Measurements from ENCODE around the gene UROC1.

The UROC1 gene

GRCh38 chr3:126485176-126485897 lies 32.2 kb downstream of the UROC1 start:
- Histone ChIP-seq H3K4me1 (ENCODE audit: control insufficient read depth, low read depth, low read length) (no peaks in the 10 kb centered on the region), H3K27me3 (ENCODE audit: insufficient read depth, low read length, poor library complexity) (no peaks in the 10 kb centered on the region), H4K8ac (ENCODE audit: low read depth, low read length) (no peak overlapping the region), H3K4me2 (ENCODE audit: low read length) (no peak overlapping the region), H3K27ac (ENCODE audit: low read depth, low read length) (no peak overlapping the region), H3K79me1 (ENCODE audit: low read length) (no peaks in the 10 kb centered on the region), H2BK5ac (ENCODE audit: low read length) (no peak overlapping the region), H3K36me3 (ENCODE audit: control insufficient read depth, insufficient read depth, low read length) (no peaks in the 10 kb centered on the region), H3K18ac (ENCODE audit: low read length) (no peak overlapping the region), H3K23ac (ENCODE audit: low read length) (no peak overlapping the region), H2BK15ac (replicated peaks; ENCODE audit: low read depth) (no peak overlapping the region), H3K56ac (ENCODE audit: low read length) (no peak overlapping the region), H3K79me2 (ENCODE audit: control insufficient read depth, insufficient read depth, low read length) (no peaks in the 10 kb centered on the region), H4K5ac (ENCODE audit: low read length) (no peak overlapping the region), H2BK120ac (ENCODE audit: low read depth, low read length) (no peak overlapping the region), H3K4ac (ENCODE audit: low read depth, low read length) (no peak overlapping the region), H3K4me3 (ENCODE audit: low read length) (no peak overlapping the region), H2AK5ac (ENCODE audit: low read length) (no peak overlapping the region), H3K9ac (ENCODE audit: low read length) (no peak overlapping the region)
- WGBS (ENCODE audit: extremely low coverage, insufficient coverage, low lambda C conversion rate): no CpG with 5 or more reads among the region's 8 CpGs
- DNase-seq: no peak

GRCh38 chr3:126484662-126485061 lies 32.9 kb downstream of the UROC1 start:
- no peak overlapping the region for H3K56ac ChIP-seq (ENCODE audit: low read length)
- no peaks in the 10 kb centered on the region for H3K79me2 ChIP-seq (ENCODE audit: control insufficient read depth, insufficient read depth, low read length)
- no peak for DNase-seq
- H2BK120ac ChIP-seq (ENCODE audit: low read depth, low read length): no peak overlapping the region
- no peaks in the 10 kb centered on the region for H3K36me3 ChIP-seq (ENCODE audit: control insufficient read depth, insufficient read depth, low read length)
- no peak overlapping the region for H3K4ac ChIP-seq (ENCODE audit: low read depth, low read length)
- no peaks in the 10 kb centered on the region for H3K79me1 ChIP-seq (ENCODE audit: low read length)
- no peak overlapping the region for H3K4me3 ChIP-seq (ENCODE audit: low read length)
- WGBS (ENCODE audit: extremely low coverage, insufficient coverage, low lambda C conversion rate): no CpG with 5 or more reads among the region's 3 CpGs
- no peak overlapping the region for H3K18ac ChIP-seq (ENCODE audit: low read length)
- no peaks in the 10 kb centered on the region for H3K4me1 ChIP-seq (ENCODE audit: control insufficient read depth, low read depth, low read length)
- H3K27me3 ChIP-seq (ENCODE audit: insufficient read depth, low read length, poor library complexity): no peaks in the 10 kb centered on the region
- no peak overlapping the region for H3K9ac ChIP-seq (ENCODE audit: low read length)
- H2AK5ac ChIP-seq (ENCODE audit: low read length): no peak overlapping the region
- H4K8ac ChIP-seq (ENCODE audit: low read depth, low read length): no peak overlapping the region
- H2BK15ac ChIP-seq (replicated peaks; ENCODE audit: low read depth): no peak overlapping the region
- no peak overlapping the region for H3K23ac ChIP-seq (ENCODE audit: low read length)
- H3K27ac ChIP-seq (ENCODE audit: low read depth, low read length): no peak overlapping the region
- no peak overlapping the region for H3K4me2 ChIP-seq (ENCODE audit: low read length)
- H4K5ac ChIP-seq (ENCODE audit: low read length): no peak overlapping the region
- no peak overlapping the region for H2BK5ac ChIP-seq (ENCODE audit: low read length)

DNA sequence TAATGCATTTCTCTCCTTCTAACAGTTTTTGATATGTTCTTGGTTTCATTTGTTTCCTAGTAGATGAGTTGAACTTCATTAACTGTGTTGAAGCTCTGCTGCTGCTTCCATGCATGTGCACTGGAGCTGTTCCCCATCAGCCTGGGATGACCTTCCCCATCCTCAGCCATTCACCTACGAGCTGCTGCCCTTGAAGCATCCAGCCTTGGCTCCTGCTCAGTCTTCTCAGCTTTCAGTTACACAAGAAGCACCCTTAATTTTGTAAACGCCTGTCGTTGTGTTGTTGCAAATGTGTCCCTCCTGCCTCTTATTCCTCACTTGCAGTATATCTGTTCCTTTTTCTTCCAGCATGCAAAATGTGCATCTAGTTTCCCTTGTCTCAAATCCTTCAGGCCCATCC lies 33.4 kb downstream of the UROC1 start:
- Histone ChIP-seq H3K4me3 (ENCODE audit: low read length) (no peak overlapping the region), H2AK5ac (ENCODE audit: low read length) (no peak overlapping the region), H3K4ac (ENCODE audit: low read depth, low read length) (no peak overlapping the region), H4K8ac (ENCODE audit: low read depth, low read length) (no peak overlapping the region), H2BK120ac (ENCODE audit: low read depth, low read length) (no peak overlapping the region), H3K9ac (ENCODE audit: low read length) (no peak overlapping the region), H3K27me3 (ENCODE audit: insufficient read depth, low read length, poor library complexity) (no peaks in the 10 kb centered on the region), H3K79me1 (ENCODE audit: low read length) (no peaks in the 10 kb centered on the region), H3K23ac (ENCODE audit: low read length) (no peak overlapping the region), H3K36me3 (ENCODE audit: control insufficient read depth, insufficient read depth, low read length) (no peaks in the 10 kb centered on the region), H3K56ac (ENCODE audit: low read length) (no peak overlapping the region), H3K27ac (ENCODE audit: low read depth, low read length) (no peak overlapping the region), H2BK5ac (ENCODE audit: low read length) (no peak overlapping the region), H3K18ac (ENCODE audit: low read length) (no peak overlapping the region), H3K4me1 (ENCODE audit: control insufficient read depth, low read depth, low read length) (no peaks in the 10 kb centered on the region), H3K79me2 (ENCODE audit: control insufficient read depth, insufficient read depth, low read length) (no peaks in the 10 kb centered on the region), H4K5ac (ENCODE audit: low read length) (no peak overlapping the region), H2BK15ac (replicated peaks; ENCODE audit: low read depth) (no peak overlapping the region), H3K4me2 (ENCODE audit: low read length) (no peak overlapping the region)
- no CpG with 5 or more reads among the region's 3 CpGs for WGBS (ENCODE audit: extremely low coverage, insufficient coverage, low lambda C conversion rate)
- no peak for DNase-seq

DNA sequence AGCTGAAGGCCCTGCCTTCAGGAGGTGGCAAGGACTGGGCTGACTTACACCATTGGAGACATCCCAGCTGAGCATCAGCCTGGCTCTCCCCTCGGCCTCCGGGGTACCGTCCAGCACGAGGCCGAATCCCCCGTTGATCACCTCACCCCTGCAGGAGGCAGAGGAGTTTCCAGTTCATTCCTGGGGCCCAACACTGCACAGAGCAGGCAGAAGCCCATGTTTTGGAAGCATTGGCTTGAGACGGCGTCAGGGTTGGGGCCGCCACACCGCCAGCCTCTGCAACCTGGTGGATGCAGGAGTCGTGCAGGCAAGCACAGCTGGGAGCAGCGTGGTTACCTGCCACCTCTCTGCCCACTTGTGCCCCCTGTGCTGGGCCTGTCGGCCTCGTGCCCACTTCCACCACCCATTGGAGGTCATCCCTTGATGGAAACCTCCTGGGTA lies 34.2 kb downstream of the UROC1 start:
- WGBS (ENCODE audit: extremely low coverage, insufficient coverage, low lambda C conversion rate): no CpG with 5 or more reads among the region's 14 CpGs
- H3K18ac ChIP-seq (ENCODE audit: low read length): no peak overlapping the region
- no peak overlapping the region for H3K56ac ChIP-seq (ENCODE audit: low read length)
- H2BK120ac ChIP-seq (ENCODE audit: low read depth, low read length): no peak overlapping the region
- no peaks in the 10 kb centered on the region for H3K79me2 ChIP-seq (ENCODE audit: control insufficient read depth, insufficient read depth, low read length)
- no peak overlapping the region for H3K4me2 ChIP-seq (ENCODE audit: low read length)
- H3K27ac ChIP-seq (ENCODE audit: low read depth, low read length): no peak overlapping the region
- no peaks in the 10 kb centered on the region for H3K27me3 ChIP-seq (ENCODE audit: insufficient read depth, low read length, poor library complexity)
- no peak overlapping the region for H2AK5ac ChIP-seq (ENCODE audit: low read length)
- H3K4me1 ChIP-seq (ENCODE audit: control insufficient read depth, low read depth, low read length): no peaks in the 10 kb centered on the region
- no peak overlapping the region for H2BK15ac ChIP-seq (replicated peaks; ENCODE audit: low read depth)
- no peak overlapping the region for H3K23ac ChIP-seq (ENCODE audit: low read length)
- H3K4me3 ChIP-seq (ENCODE audit: low read length): no peak overlapping the region
- no peaks in the 10 kb centered on the region for H3K36me3 ChIP-seq (ENCODE audit: control insufficient read depth, insufficient read depth, low read length)
- no peak overlapping the region for H2BK5ac ChIP-seq (ENCODE audit: low read length)
- no peak overlapping the region for H4K8ac ChIP-seq (ENCODE audit: low read depth, low read length)
- no peak overlapping the region for H3K9ac ChIP-seq (ENCODE audit: low read length)
- H3K4ac ChIP-seq (ENCODE audit: low read depth, low read length): no peak overlapping the region
- no peak overlapping the region for H4K5ac ChIP-seq (ENCODE audit: low read length)
- DNase-seq: no peak
- no peaks in the 10 kb centered on the region for H3K79me1 ChIP-seq (ENCODE audit: low read length)

GRCh38 chr3:126482503-126483255 lies 34.9 kb downstream of the UROC1 start:
- no peak overlapping the region for H3K4me3 ChIP-seq (ENCODE audit: low read length)
- H3K79me2 ChIP-seq (ENCODE audit: control insufficient read depth, insufficient read depth, low read length): no peaks in the 10 kb centered on the region
- H3K79me1 ChIP-seq (ENCODE audit: low read length): no peaks in the 10 kb centered on the region
- H3K4ac ChIP-seq (ENCODE audit: low read depth, low read length): no peak overlapping the region
- H3K18ac ChIP-seq (ENCODE audit: low read length): no peak overlapping the region
- H3K9ac ChIP-seq (ENCODE audit: low read length): no peak overlapping the region
- H3K27ac ChIP-seq (ENCODE audit: low read depth, low read length): no peak overlapping the region
- H2BK5ac ChIP-seq (ENCODE audit: low read length): no peak overlapping the region
- H2AK5ac ChIP-seq (ENCODE audit: low read length): no peak overlapping the region
- H3K56ac ChIP-seq (ENCODE audit: low read length): no peak overlapping the region
- no peaks in the 10 kb centered on the region for H3K4me1 ChIP-seq (ENCODE audit: control insufficient read depth, low read depth, low read length)
- H4K8ac ChIP-seq (ENCODE audit: low read depth, low read length): no peak overlapping the region
- H3K4me2 ChIP-seq (ENCODE audit: low read length): no peak overlapping the region
- no peaks in the 10 kb centered on the region for H3K36me3 ChIP-seq (ENCODE audit: control insufficient read depth, insufficient read depth, low read length)
- DNase-seq: no peak
- WGBS (ENCODE audit: extremely low coverage, insufficient coverage, low lambda C conversion rate): no CpG with 5 or more reads among the region's 15 CpGs
- no peak overlapping the region for H4K5ac ChIP-seq (ENCODE audit: low read length)
- no peak overlapping the region for H3K23ac ChIP-seq (ENCODE audit: low read length)
- no peak overlapping the region for H2BK120ac ChIP-seq (ENCODE audit: low read depth, low read length)
- H2BK15ac ChIP-seq (replicated peaks; ENCODE audit: low read depth): no peak overlapping the region
- no peaks in the 10 kb centered on the region for H3K27me3 ChIP-seq (ENCODE audit: insufficient read depth, low read length, poor library complexity)

Data from mesendoderm (in vitro differentiated cells).